GM12872 (cell line): ENCODE results near the gene POLR1A.

Source experiments
- CTCF ChIP-seq: IDR thresholded peaks from 3 replicates; pipeline ENCODE4 v1.5.1; 2011; ENCODE audit warnings: low read depth, mild to moderate bottlenecking, low read length, moderate library complexity; ENCODE audit not compliant: insufficient read depth

The POLR1A gene

GRCh38 chr2:86039178-86039962, 66.3 kb downstream of the POLR1A start:
- TF ChIP-seq CTCF: no peak

DNA sequence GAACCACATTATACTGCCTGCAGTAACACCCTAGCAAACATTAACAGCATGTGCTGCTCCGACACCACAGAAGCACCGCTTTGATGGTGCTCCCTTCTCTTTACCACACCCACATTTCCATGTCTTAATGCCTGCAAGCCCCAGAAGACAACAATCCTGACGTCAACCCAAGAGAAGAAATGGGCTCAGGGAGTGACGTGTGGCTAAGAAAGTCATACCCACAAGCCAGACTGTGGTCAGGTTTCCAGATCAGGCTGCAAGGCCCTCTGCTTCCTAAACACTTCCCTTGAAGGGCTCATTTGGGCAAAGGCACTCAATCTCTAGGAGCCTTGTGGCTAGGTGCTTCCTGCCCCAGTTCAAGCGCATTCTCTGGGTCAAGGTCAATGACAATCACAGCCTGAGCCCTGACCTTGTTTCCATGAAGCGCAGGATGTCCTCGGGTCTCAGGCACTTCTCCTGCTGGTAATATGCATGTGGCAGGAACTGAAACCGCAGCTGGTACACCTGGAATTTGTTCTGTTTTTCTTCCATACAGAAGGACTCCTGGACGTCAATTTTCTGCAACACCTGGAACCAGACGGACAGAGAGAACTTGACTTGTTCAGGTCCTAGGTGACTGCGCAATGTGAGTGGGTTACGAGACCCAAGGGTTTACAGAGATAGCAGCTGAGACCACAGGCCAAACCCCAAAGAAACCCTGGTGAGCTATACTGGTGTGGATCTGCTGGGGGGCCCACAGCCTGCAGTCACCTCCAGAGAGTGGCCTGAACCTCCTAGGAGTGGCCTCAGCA, 67.2 kb downstream of the POLR1A start:
- no peak for TF ChIP-seq CTCF

- no peak for TF ChIP-seq CTCF
These were observed 67.9 kb downstream of the POLR1A start for GRCh38 chr2:86037795-86038192.

GRCh38 chr2:86037141-86037794, 68.4 kb downstream of the POLR1A start:
- no peak for TF ChIP-seq CTCF

DNA sequence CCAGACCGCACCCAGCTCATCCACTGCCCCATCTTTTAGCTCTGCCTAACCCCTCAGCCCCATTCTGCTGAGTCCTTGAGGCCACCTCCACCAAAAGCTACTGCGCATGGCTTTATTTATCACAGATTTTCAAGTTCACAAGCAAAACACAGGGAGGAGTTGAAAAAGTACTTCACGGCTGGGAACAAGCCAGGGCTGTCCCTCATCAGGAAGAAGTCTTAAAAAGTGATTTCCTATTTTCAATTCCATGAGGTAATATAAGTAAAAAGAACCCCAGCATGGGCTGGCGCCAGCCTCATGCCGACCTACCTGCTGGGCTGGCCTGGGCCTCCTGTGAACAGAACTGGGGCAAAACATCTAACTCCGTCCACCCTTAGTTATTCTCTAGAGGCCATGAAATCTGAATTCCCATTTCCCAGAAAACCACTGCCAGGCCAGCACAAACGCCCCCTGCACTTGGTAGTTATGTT, 69.0 kb downstream of the POLR1A start:
- no peak for TF ChIP-seq CTCF

- peak; percentile 58 for TF ChIP-seq CTCF
These were observed 69.6 kb downstream of the POLR1A start for GRCh38 chr2:86035883-86036668.
